GM19397 (cell line): Measurements from ENCODE around the gene TMC1.
"Not testable (repeated sequence)": the region's sequence is repeated elsewhere in the genome, so short reads cannot be mapped to it uniquely, and the experiment has no call there.

Experiments
- ATAC-seq: cut with Tn5 transposase; IDR thresholded peaks from one replicate; pipeline ENCODE4 v1.9.1; 2021; ENCODE audit warnings: mild to moderate bottlenecking, moderate library complexity; ENCODE audit not compliant: unreplicated experiment

Gene TMC1

GRCh38 chr9:72857624-72857996, 336.2 kb downstream of the TMC1 start:
- no peak for ATAC-seq

- ATAC-seq = no peak
Observed at GRCh38 chr9:72858089-72858912, 336.9 kb downstream of the TMC1 start.

- ATAC-seq = not testable (repeated sequence)
Observed at GRCh38 chr9:72862788-72863187, 341.4 kb downstream of the TMC1 start.

- ATAC-seq = no peak
Observed at GRCh38 chr9:72863456-72864094, 342.2 kb downstream of the TMC1 start.

DNA sequence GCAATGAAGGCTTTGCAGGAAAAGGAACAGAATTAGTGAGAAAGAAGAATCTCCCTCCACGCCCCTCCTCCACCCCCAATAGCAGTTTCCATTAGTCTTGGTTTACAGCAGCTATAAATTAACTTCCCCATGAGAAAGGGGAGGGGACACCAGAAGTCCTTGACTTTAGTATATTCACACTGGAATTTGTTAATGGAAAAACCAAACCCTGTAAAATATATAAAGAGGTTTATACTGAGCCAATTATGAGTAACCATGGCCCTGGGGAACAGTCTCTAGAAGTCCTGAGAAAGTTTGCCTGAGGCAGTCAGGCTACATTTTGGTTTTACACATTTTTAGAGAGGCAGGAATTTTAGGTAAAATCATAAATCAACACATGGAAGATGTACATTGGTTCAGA, 342.9 kb downstream of the TMC1 start:
- ATAC-seq = no peak

GRCh38 chr9:72871685-72872084, 350.3 kb downstream of the TMC1 start:
- no peak for ATAC-seq

- ATAC-seq = no peak
Observed at GRCh38 chr9:72872718-72873117, 351.3 kb downstream of the TMC1 start.

GRCh38 chr9:72873456-72873855, 352.0 kb downstream of the TMC1 start:
- no peak for ATAC-seq

GRCh38 chr9:72874344-72874743, 352.9 kb downstream of the TMC1 start:
- no peak for ATAC-seq

- ATAC-seq = no peak
Observed at GRCh38 chr9:72875221-72875620, 353.8 kb downstream of the TMC1 start.

DNA sequence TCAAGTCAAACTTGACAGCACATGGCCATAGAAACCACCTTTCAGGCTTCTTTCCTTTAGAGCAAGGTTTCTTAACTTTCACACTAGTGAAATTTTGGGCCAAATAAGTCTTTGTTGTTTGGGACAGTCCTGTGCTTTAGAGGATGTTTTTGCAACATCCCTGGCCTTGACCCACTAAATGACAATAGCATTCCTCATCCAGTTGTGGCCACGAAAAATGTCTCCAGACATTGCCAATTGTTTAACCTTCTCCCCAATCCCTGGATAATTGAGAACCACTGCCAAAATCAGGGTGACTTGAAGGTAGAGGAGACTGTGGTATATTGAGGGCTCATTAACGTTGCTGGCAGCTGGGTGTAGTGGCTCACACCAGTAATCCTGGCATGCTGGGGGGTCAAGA, 359.4 kb downstream of the TMC1 start:
- no peak for ATAC-seq

DNA sequence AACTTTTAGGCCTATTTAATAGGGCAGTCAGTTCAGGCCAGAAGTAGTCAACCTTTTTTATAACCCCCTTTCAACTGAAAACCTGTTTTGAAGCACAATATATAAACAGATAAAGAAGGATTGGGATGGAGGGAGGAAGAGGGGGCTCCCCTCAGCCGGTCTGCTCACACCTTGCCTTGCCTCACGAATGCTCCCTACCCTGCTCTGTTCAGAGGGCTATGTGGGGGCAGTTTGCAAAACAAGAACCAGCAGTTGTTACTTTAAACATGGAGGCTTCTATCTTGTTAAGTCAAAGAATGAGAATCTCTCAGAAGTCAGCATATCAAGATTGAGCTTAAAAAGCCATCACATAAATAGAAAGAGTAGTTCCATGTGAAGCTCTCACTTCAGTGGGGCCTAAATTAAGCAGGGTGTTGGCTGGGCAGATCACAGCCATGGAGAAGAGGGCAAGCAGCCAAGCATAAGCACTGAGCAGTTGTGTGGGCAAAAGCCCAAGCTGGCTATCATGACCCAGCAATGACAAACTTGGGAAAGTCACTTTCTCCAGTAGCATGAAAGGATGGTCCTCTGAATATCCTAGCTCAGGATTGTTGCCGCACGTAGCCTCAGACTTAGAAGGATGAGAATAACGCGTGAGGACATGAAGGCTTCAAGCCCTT, 360.8 kb downstream of the TMC1 start:
- no peak for ATAC-seq

DNA sequence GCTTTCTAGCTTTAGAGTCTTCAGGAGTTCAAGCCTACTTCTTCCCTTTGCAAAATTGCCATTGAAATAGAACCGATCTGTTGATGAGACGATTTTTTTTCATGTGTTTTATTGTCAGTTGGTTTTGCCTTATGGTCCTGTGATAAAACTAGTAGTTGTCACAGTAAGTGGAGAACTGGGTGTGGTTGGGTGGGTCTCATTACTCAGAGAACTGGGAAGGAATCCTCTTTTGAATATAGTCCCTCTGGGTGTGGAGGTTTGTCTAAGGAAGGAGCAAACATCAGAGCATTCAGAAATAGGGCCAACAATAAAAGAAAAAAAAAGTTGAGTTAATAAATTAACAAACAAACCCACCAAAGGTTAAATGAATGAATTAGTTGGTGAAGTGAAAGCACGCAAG, 362.5 kb downstream of the TMC1 start:
- ATAC-seq = no peak

GRCh38 chr9:72884508-72884907, 363.1 kb downstream of the TMC1 start:
- ATAC-seq = no peak
